GM12801 (cell line): ENCODE data around the gene SORCS2.

ENCODE experiments used
- TF ChIP-seq, protein P1 (sequence below): IDR thresholded peaks from one replicate; pipeline ENCODE4 v1.5.1; 2011; ENCODE audit warnings: control low read depth; ENCODE audit not compliant: insufficient read length; ENCODE audit errors: extremely low read depth

SORCS2 gene

DNA sequence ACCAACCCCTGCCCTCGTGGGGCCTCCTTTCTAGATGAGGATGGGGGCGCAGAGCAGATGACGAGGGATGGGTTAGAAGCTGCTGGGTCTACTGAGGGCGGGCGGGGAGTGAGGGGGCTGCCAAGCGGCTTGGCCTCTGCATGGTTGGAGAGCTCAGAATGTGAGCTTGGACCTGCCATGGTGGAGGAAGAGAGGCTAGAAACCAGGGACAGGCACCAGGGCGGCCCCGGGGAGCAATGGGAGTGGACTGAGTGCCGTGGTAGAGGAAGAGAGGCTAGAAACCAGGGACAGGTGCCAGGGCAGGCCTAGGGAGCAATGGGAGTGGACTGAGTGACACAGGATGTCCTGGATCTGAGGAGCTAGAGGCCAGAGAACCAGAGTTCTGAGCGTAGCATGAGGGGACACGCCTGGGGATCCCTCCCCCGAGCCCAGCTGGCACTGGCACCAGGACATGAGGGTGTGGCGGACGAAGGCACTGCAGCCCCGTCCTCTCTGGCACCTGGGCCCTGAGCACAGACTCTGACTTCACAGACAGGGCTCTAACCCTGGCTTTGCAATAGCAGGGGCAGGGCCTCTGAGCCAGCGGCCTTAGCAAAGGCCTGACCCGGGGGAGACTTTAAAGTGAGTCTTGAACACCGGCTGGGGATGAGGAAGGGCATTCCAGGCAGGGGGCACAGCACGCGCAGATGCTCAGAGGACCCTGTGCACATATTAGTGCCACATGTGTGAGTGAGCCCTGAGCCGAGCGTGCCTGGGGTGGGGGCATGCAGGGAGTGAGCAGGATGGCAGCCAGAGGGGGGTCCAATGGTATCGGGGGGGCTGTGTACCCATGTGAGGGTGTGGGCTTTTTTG is 456.4 kb downstream of the SORCS2 start:
- TF ChIP-seq, protein P1, sequence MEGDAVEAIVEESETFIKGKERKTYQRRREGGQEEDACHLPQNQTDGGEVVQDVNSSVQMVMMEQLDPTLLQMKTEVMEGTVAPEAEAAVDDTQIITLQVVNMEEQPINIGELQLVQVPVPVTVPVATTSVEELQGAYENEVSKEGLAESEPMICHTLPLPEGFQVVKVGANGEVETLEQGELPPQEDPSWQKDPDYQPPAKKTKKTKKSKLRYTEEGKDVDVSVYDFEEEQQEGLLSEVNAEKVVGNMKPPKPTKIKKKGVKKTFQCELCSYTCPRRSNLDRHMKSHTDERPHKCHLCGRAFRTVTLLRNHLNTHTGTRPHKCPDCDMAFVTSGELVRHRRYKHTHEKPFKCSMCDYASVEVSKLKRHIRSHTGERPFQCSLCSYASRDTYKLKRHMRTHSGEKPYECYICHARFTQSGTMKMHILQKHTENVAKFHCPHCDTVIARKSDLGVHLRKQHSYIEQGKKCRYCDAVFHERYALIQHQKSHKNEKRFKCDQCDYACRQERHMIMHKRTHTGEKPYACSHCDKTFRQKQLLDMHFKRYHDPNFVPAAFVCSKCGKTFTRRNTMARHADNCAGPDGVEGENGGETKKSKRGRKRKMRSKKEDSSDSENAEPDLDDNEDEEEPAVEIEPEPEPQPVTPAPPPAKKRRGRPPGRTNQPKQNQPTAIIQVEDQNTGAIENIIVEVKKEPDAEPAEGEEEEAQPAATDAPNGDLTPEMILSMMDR = no peak

DNA sequence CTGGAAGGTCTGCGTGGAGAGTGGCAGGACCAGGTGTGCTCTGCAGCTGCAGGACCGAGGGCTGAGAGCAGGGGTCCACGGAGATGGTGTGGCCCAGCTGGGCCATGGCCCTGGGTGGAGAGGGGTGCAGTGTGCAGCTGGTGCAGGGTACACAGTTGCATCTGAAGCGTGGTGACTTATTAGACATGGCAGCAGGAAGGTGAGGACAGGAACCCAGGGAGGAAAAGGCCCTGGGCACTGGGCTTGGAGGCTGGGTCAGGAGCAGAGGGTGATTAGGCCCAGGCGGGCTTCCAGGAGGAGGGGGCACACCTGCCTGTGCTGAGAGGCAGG is 457.0 kb downstream of the SORCS2 start:
- TF ChIP-seq, protein P1 = no peak

DNA sequence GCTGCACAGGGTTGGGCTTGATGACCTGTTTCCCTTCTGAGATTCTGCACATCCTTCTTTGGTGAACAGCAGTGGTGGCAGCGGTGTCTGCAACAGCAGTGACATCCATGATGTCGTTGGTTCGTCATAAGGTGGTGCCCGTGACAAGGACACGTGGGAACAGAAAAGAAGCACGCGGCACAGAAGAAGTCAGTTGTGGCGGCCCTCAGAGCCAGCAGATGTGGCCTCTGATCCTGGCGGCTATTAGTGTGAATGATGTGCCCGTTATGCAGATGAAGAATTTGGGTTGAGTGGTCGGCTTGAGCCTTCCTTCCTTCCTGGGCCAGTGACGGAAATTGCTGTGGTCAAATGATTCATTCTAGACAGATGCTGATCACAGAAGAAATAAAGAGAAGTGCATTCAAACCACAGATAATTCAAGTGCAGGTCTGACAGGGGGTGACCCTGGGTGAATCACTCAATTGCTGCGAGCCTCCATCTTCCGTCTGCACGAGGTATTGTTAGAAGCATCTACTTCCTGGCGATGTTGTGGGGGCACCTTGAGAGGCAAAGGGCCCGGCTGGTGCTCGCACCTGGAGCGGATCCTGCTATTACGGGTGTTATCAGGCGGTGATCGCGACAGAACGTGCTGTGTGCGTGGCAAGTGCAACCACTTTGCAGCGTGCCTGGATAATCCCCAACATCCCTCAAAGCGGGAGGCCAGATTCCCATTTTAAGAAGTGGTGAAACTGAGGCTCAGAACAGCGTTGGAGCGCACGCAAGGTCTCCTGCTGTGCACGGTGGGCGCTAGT is 457.6 kb downstream of the SORCS2 start:
- TF ChIP-seq, protein P1 = no peak

DNA sequence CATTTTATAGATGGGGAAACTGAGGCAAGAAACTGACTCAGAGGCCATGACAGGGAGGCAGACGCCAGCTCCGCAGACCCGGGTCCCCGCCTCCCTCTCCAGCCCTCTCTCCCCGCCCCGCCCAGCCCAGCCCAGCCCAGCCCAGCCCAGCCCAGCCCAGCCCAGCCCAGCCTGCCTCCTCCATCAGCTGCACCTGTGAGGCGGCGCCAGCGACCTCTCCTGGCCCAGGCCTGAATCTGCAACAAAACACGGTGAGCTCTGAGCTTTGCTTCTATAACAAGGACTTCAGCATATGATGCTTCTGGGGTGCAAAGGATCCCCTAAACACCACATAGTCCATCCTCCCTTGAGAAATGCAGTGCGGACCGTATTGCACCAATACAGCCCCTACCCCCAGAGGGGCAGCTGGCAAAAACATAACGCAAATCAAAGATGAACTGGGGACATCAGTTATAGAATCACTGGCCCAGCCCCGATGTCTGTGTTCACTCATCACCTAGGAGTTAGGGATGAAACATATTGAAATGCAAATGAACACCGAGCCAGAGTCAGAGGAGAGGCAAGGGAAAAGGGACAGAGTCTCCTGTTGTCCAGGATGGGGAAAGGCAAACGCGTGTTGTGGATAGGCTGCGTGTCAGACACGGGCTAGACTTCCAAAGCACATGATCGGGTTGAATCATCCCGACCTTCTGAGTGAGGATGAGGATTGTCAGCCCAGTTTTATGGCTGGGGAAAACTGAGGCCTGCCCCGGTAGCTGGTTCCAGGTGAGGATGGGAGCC is 458.5 kb downstream of the SORCS2 start:
- TF ChIP-seq, protein P1 = no peak

DNA sequence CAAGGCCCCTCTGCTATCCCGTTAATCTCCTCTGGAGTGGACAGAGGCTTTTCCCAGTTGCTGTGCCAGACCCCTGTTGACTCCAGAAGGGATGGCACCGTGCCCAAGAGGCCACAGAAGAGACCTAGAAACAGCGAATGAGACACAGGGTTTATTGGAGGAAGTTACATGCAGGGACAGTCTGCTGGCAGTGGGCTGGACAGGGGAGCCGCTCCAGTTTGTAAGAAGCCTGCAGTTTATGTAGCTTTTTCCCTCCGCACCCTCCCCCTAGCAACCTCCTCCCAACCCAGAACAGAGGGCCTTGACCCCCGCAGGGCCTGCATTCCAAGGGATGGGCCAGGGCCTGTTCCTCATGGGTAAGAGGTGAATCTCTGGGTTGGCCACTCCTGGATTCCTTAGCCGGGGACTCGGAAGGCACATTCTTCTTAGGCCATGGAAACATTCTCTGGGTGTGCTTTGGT is 459.2 kb downstream of the SORCS2 start:
- TF ChIP-seq, protein P1 = no peak

DNA sequence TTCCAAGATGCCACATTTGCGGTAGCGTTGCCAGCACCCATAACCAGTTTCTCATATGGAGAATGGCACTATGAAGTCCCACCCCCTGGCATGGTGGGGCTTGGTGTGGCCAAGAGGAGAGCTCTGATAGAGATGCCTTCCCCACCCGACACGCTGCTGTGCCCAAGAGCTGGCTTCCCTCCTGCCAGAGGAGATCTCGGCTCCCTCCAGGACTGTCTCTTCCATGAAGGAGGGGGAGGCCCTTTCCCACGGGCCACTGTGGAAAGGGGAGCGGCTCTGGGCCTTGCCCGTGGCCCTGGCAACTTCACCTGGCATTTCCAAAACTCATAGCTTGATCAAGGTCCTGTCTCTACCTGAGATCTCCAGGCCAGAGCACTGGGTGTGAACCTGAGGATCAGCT is 459.7 kb downstream of the SORCS2 start:
- TF ChIP-seq, protein P1 = no peak

DNA sequence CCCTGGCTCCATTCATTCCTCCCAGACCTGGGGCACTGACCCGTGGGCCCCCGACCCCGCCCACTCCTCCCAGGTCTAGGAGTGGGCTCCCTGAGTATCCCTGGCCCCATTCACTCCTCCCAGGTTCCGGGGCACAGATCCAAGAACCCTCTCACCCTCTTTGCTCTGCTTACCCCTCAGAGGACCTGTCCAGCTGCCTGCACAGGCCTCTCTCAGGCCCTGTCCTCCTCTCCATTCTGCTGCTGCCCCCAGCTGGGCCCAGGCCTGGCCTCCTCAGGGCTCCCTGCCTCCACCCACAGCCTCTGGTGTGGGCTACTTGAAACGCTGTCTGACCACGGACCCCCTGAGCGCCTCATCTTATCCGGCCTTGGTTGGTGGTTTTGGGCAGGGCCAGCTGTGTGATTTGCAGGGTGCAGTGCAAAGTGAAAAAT is 460.1 kb downstream of the SORCS2 start:
- TF ChIP-seq, protein P1 = no peak
